Panc1 (cell line): ENCODE measurements around the gene ZNF578.
"Not testable (repeated sequence)": the region's sequence is repeated elsewhere in the genome, so short reads cannot be mapped to it uniquely, and the experiment has no call there.

Source experiments
- CTCF ChIP-seq: fragments of 450-650 bp; IDR thresholded peaks from 2 replicates; pipeline ENCODE4 v1.5.1; 2017; ENCODE audit warnings: mild to moderate bottlenecking
- SIN3A ChIP-seq: IDR thresholded peaks from 2 replicates; pipeline ENCODE4 v1.6.1; 2012; ENCODE audit warnings: low read depth, mild to moderate bottlenecking, low read length, moderate library complexity, borderline replicate concordance; ENCODE audit not compliant: insufficient read depth
- TCF7L2 ChIP-seq: IDR thresholded peaks from 2 replicates; pipeline ENCODE4 v1.6.1; 2011; ENCODE audit warnings: mild to moderate bottlenecking, low read depth, low read length, inconsistent platforms

DNA sequence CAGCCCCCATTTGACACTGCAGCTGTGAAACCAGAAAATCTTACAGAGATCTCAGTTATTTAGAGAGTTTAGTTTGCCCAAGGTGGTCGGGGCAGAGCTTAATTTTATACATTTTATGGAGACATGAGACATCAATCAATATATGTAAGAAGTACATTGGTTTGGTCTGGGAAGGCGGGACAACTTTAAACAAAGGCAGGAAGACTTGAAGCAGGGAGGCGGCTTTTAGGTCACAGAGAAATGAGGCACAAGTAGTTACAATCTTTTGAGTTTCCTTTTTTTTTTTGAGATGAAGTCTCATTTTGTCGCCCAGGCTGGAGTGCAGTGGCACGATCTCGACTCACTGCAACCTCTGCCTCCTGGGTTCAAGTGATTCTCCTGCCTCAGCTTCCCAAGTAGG, 89.2 kb downstream of the ZNF578 start:
- not testable (repeated sequence) for TF ChIP-seq CTCF, SIN3A, TCF7L2
